CD4-positive, alpha-beta memory T cell (primary cell): ENCODE measurements around the gene B4GALT1. TPM values are rescaled to one million over a fixed set of nuclear protein-coding genes. Genes with fewer than 3 reads are reported as not detected.

Source experiments
- CTCF ChIA-PET: fragments of 350-600 bp; sonication (Branson Sonifier 250); formaldehyde crosslinking; loops from one replicate; lab custom pipeline; 2021; ENCODE audit warnings: inconsistent platforms; ENCODE audit not compliant: partially characterized antibody; lab: Charles Lee
- POLR2A ChIA-PET: fragments of 350-600 bp; sonication (Branson Sonifier 250); formaldehyde crosslinking; loops from one replicate; lab custom pipeline; 2021; ENCODE audit not compliant: partially characterized antibody; lab: Charles Lee
- DNase-seq, 5 donors: peaks; one replicate each; pipeline versions ENCODE4 v3.0.0 to v3.0.0-alpha.2; 2020 to 2022; ENCODE audit warnings: mixed read lengths in 1 of 5
- H3K27ac ChIP-seq: one replicate; pipeline ENCODE4 v1.7.0; 2013; ENCODE audit warnings: low read depth, low read length
- H3K27me3 ChIP-seq: 2 replicates; pipeline ENCODE4 v1.7.0; 2013; ENCODE audit warnings: mild to moderate bottlenecking, low read length, moderate library complexity; ENCODE audit not compliant: insufficient read depth
- H3K36me3 ChIP-seq: 2 replicates; pipeline ENCODE4 v1.7.0; 2013; ENCODE audit warnings: mild to moderate bottlenecking, low read length, moderate library complexity; ENCODE audit not compliant: insufficient read depth
- H3K4me1 ChIP-seq: 2 replicates; pipeline ENCODE4 v1.7.0; 2013; ENCODE audit warnings: mild to moderate bottlenecking, low read length, moderate library complexity; ENCODE audit not compliant: insufficient read depth
- H3K4me3 ChIP-seq, 2 donors: one replicate each; pipeline ENCODE4 v1.7.0; 2013; ENCODE audit warnings: low read length in 2 of 2, mild to moderate bottlenecking in 1 of 2
- H3K9me3 ChIP-seq, 2 donors: one replicate each; pipeline ENCODE4 v1.7.0; 2013; ENCODE audit warnings: low read length in 2 of 2, control low read depth in 1 of 2; ENCODE audit not compliant: control insufficient read depth in 1 of 2
- H3K27ac Mint-ChIP-seq, 7 donors: one replicate each; pipeline ENCODE4 v1.8.0; 2020 to 2021; ENCODE audit warnings: mixed read lengths in 7 of 7, mild to moderate bottlenecking in 6 of 7, inconsistent platforms in 3 of 7, moderate library complexity in 3 of 7
- H3K27me3 Mint-ChIP-seq, 2 donors: one replicate each; pipeline ENCODE4 v1.8.0; 2020 to 2021; ENCODE audit warnings: mixed read lengths in 2 of 2
- H3K36me3 Mint-ChIP-seq, 2 donors: one replicate each; pipeline ENCODE4 v1.8.0; 2020 to 2021; ENCODE audit warnings: mixed read lengths in 2 of 2, inconsistent platforms in 1 of 2, mild to moderate bottlenecking in 1 of 2
- H3K4me1 Mint-ChIP-seq, 4 donors: one replicate each; pipeline ENCODE4 v1.8.0; 2020 to 2021; ENCODE audit warnings: mixed read lengths in 4 of 4, mild to moderate bottlenecking in 1 of 4
- H3K4me3 Mint-ChIP-seq, 8 donors: one replicate each; pipeline ENCODE4 v1.8.0; 2020 to 2021; ENCODE audit warnings: mixed read lengths in 8 of 8, mild to moderate bottlenecking in 7 of 8, moderate library complexity in 6 of 8, inconsistent platforms in 3 of 8
- H3K9me3 Mint-ChIP-seq, 8 donors: one replicate each; pipeline ENCODE4 v1.8.0; 2020 to 2021; ENCODE audit warnings: mixed read lengths in 8 of 8, mild to moderate bottlenecking in 5 of 8, inconsistent platforms in 3 of 8, moderate library complexity in 1 of 8
- intact Hi-C: fragments of 100-400 bp; cut with micrococcal nuclease; formaldehyde crosslinking; loops from one replicate; pipeline ENCODE4 v1.15.1; 2023
- polyA plus RNA-seq, 2 donors: library from polyadenylated mRNA; unstranded; fragments of 300-500 nt; fragmentation: Illumina TruSeq; gene quantifications; one replicate each; pipeline ENCODE4 v1.2.3, GENCODE V29; 2021
- total RNA-seq, 2 experiments: library from RNA; stranded (reverse); gene quantifications; one replicate each; pipeline ENCODE4 v1.2.3, GENCODE V29; 2021

B4GALT1 gene
- total and polyA plus RNA-seq, 4 experiments from 2014 or later = 16.6 to 56.0 (median 43.1) TPM

DNA sequence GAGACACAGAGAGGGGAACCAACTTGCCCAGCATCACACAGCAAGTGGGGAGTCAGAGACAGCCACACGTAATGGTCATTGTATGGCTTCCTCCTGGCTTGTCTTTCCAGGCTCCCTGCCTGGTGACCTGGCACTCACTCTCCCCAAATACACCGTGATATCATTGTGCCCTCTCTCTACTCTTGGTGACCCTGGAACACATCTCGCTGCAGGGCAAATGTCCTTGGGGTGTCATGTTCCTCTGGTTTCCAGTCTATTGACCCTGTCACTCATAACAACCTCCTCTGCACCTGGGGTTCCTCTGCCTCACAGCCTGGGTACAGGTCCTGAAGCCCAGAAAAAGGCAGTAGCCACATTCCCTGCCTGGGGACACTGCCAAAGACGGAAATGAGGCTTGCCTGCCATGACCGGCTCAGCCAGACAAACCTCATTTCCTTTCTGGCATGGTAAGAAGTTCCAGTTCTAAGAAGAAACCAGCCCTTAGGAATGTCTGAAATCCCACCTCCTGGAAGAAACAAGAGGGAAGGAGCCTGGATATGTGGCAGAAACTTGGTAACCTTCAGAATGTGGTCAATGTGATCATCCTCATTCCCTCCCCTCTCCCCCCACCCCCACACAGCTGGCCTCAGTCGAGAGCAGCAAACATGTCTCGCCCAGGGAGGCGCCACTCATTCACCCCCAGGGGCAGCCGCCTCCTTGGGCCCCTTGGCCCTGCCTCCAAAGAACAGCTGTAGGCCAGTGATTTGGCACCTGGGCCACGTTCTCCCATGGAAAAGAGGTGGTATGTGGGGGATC lies 60.1 kb downstream of the B4GALT1 start:
- Histone ChIP-seq H3K27me3 (no peaks in the 10 kb centered on the region), H3K9me3 (no peaks in the 10 kb centered on the region), H3K27ac (no peak overlapping the region), H3K4me3 (no peak overlapping the region), H3K36me3 (peaks cover 6% of the 10 kb centered on the region), H3K4me1 (no peaks in the 10 kb centered on the region)
- H3K9me3 Mint-ChIP-seq = no peaks in the 10 kb centered on the region
- intact Hi-C loops = no loop called here
- no peaks in the 10 kb centered on the region for H3K27me3 Mint-ChIP-seq
- ChIA-PET CTCF (interaction anchor here (1.3 kb wide), 2 partner anchors 51 to 64 kb away, joined by 3 to 7 read pairs; no protein-coding TSS in a partner anchor), POLR2A (no interaction called here)
- no peak overlapping the region for H3K4me3 Mint-ChIP-seq
- peaks cover 11 to 17% of the 10 kb centered on the region in 2 donors for H3K36me3 Mint-ChIP-seq
- no peak for DNase-seq
- peaks cover 0 to 8% (median 4%) of the 10 kb centered on the region in 4 donors for H3K4me1 Mint-ChIP-seq
- peak overlapping the region in 6 of 7 donors; percentile 15 to 82 (median 47) for H3K27ac Mint-ChIP-seq

DNA sequence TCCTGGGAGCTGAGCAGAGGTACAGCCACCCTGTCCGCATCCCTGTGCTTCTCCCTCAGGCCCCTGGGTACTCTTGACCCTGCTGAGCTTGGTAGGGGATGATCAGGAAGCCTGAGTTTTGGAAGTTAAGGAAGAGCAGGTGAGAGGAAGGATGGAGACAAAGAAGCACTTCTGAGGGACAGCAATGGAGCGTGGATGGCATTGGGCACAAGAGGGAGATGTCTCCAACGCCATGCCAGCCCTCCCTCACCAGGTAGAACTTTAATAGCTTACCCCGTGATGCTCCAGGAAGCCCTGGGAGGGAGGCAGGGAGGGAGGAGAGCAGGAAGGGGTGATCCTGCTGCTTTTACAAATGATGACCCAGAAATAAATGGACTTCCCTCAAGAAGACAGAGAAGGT lies 60.8 kb downstream of the B4GALT1 start:
- H3K27me3 Mint-ChIP-seq = no peaks in the 10 kb centered on the region
- Histone ChIP-seq H3K4me3 (no peak overlapping the region), H3K27ac (no peak overlapping the region), H3K27me3 (no peaks in the 10 kb centered on the region), H3K36me3 (no peaks in the 10 kb centered on the region), H3K9me3 (no peaks in the 10 kb centered on the region), H3K4me1 (no peaks in the 10 kb centered on the region)
- ChIA-PET POLR2A (interaction anchor here (1.1 kb wide), 1 partner anchor 29 kb away, joined by 3 read pairs; the partner anchor contains the start of gene SMU1), CTCF (interaction anchor here (1.3 kb wide), 2 partner anchors 52 to 65 kb away, joined by 3 to 7 read pairs; no protein-coding TSS in a partner anchor)
- H3K9me3 Mint-ChIP-seq = no peaks in the 10 kb centered on the region
- peaks cover 6 to 13% of the 10 kb centered on the region in 2 donors for H3K36me3 Mint-ChIP-seq
- H3K4me1 Mint-ChIP-seq = peaks cover 0 to 8% (median 4%) of the 10 kb centered on the region in 4 donors
- H3K4me3 Mint-ChIP-seq = no peak overlapping the region
- DNase-seq = no peak
- H3K27ac Mint-ChIP-seq = peak overlapping the region in 6 of 7 donors; percentile 15 to 82 (median 60)
- intact Hi-C loops = no loop called here

DNA sequence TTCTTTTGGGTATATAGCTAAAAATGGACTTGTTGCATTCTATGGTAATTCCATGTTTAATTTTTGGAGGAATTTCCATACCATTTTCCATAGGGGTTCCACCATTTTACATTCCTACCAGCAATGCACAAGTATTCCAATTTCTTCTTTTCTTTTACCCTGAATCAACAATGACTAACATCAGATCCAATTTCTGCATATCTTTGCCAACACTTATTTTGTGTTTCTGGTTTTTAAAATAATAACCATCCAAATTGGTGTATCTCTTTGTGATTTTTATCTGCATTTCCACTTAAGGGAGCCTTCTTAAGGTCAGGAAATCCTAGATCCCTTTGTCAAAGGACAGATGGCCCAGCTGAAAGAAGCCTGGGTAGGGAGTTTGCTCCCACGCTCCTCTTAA lies 61.2 kb downstream of the B4GALT1 start:
- ChIA-PET CTCF (interaction anchor here (1.3 kb wide), 2 partner anchors 52 to 65 kb away, joined by 3 to 7 read pairs; no protein-coding TSS in a partner anchor), POLR2A (interaction anchor here (1.1 kb wide), 1 partner anchor 29 kb away, joined by 3 read pairs; the partner anchor contains the start of gene SMU1)
- Histone ChIP-seq H3K9me3 (no peaks in the 10 kb centered on the region), H3K36me3 (no peaks in the 10 kb centered on the region), H3K4me1 (no peaks in the 10 kb centered on the region), H3K4me3 (no peak overlapping the region), H3K27ac (no peak overlapping the region), H3K27me3 (no peaks in the 10 kb centered on the region)
- no peak for DNase-seq
- peaks cover 0 to 8% (median 4%) of the 10 kb centered on the region in 4 donors for H3K4me1 Mint-ChIP-seq
- no peaks in the 10 kb centered on the region for H3K9me3 Mint-ChIP-seq
- intact Hi-C loops = no loop called here
- H3K27me3 Mint-ChIP-seq = no peaks in the 10 kb centered on the region
- peaks cover 2 to 13% of the 10 kb centered on the region in 2 donors for H3K36me3 Mint-ChIP-seq
- no peak overlapping the region for H3K4me3 Mint-ChIP-seq
- peak overlapping the region in 2 of 7 donors; percentile 32 to 53 for H3K27ac Mint-ChIP-seq

DNA sequence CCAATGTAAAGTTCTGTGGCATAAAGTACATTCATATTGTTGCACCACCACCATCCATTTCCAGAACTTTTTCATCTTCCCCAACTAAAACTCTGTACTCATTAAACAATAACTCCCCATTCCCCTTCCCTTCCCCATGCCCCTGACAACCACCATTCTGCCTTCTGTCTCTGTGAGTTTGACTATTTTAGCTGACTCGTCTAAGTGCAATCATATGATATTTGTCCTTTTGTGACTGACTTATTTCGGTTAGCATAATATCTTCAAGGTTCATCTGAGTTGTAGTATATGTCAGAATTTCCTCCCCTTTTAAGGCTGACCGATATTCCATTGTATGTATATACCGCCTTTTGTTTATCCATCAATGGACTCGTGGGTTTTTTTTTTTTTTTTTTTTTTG lies 61.6 kb downstream of the B4GALT1 start:
- POLR2A ChIA-PET = interaction anchor here (1.1 kb wide), 1 partner anchor 28 kb away, joined by 3 read pairs; the partner anchor contains the start of gene SMU1

DNA sequence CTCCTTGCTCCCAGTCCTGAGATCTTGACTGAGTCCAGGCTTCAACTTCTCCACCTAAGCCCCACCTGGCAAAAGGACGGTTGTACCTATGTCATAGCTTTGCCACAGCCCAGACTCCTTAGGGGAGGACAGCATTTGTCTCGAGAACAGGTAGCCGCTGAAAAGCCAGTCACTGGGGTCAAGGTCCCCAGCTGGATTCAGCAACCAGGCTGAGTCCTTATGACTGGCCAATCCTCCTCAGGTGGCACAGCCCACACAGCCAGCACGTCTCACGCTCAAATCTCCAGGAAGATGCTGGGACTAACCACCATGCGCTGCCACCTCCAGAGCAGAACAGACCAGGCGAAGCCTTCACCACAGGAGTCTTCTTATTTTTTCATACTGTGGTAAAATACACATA lies 62.7 kb downstream of the B4GALT1 start:
- no peak overlapping the region for H3K4me3 Mint-ChIP-seq
- DNase-seq = no peak
- POLR2A ChIA-PET = no interaction called here

More for the DNA sequence above, 61.6 kb downstream of the B4GALT1 start:
- Histone ChIP-seq H3K4me3 (no peak overlapping the region), H3K27me3 (no peaks in the 10 kb centered on the region), H3K9me3 (no peaks in the 10 kb centered on the region), H3K4me1 (no peaks in the 10 kb centered on the region), H3K36me3 (no peaks in the 10 kb centered on the region), H3K27ac (no peak overlapping the region)
- intact Hi-C loops = no loop called here
- no peaks in the 10 kb centered on the region for H3K27me3 Mint-ChIP-seq
- peaks cover 0 to 8% (median 4%) of the 10 kb centered on the region in 4 donors for H3K4me1 Mint-ChIP-seq
- CTCF ChIA-PET = interaction anchor here (1.3 kb wide), 2 partner anchors 53 to 65 kb away, joined by 3 to 7 read pairs; no protein-coding TSS in a partner anchor
- H3K9me3 Mint-ChIP-seq = no peaks in the 10 kb centered on the region
- no peak overlapping the region for H3K4me3 Mint-ChIP-seq
- peaks cover 0 to 8% of the 10 kb centered on the region in 2 donors for H3K36me3 Mint-ChIP-seq
- H3K27ac Mint-ChIP-seq = peak overlapping the region in 2 of 7 donors; percentile 43 to 48
- DNase-seq = no peak

DNA sequence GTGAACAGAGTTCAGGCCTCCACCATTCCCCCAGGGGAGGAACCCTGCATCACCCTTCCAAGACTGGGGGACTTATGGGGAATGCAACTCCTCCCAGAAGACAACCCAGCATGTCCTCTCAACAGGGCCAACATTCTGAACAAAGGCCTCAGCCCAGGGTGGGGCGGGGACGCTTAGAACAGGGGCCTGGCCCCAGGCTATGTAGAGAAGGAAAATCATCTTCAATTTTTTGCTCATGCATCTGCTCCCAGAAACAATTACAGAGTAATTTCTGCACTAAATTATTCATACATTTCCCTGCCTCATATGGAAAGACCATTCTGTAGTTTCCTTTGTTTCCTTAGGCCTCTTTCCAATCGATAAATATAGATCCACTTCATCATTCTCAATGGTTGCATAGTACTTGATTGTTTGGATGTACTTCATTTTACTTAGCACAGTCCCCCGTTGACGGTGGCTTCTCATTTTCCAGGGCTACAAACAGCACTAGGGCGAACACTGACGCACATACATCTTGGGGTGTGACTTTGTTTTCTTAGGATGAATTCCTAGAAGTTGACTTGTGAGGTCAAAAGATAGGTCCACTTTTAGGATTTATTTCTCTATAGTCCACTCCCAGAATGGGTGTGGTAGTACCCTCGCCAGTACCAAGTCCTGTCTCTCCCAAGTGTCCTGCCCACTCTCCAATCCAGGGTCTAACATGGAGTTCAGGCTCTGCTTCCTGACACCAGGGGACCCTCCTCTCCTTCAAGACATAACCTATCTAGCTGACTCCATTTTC lies 63.4 kb downstream of the B4GALT1 start:
- no peaks in the 10 kb centered on the region for H3K4me1 ChIP-seq
- H3K27ac ChIP-seq = no peak overlapping the region
- H3K9me3 ChIP-seq = no peaks in the 10 kb centered on the region
- no peaks in the 10 kb centered on the region for H3K36me3 Mint-ChIP-seq
- H3K27me3 Mint-ChIP-seq = no peaks in the 10 kb centered on the region
- H3K27ac Mint-ChIP-seq = peak overlapping the region in 6 of 7 donors; percentile 0 to 48 (median 22)
- no peaks in the 10 kb centered on the region for H3K36me3 ChIP-seq
- ChIA-PET CTCF (interaction anchor here (1.1 to 2.8 kb wide), 3 partner anchors 67 to 122 kb away, joined by 5 to 18 read pairs (median 6); no protein-coding TSS in a partner anchor), POLR2A (interaction anchor here (1.3 kb wide), 1 partner anchor 56 kb away, joined by 3 read pairs; no protein-coding TSS in a partner anchor)
- no peaks in the 10 kb centered on the region for H3K27me3 ChIP-seq
- intact Hi-C loops = no loop called here
- no peaks in the 10 kb centered on the region for H3K9me3 Mint-ChIP-seq
- no peak overlapping the region for H3K4me3 Mint-ChIP-seq
- peaks cover 0 to 4% (median 2%) of the 10 kb centered on the region in 4 donors for H3K4me1 Mint-ChIP-seq
- no peak for DNase-seq
- H3K4me3 ChIP-seq = no peak overlapping the region

More for the DNA sequence above, 62.7 kb downstream of the B4GALT1 start:
- no peak overlapping the region for H3K27ac ChIP-seq
- H3K27me3 Mint-ChIP-seq = no peaks in the 10 kb centered on the region
- no peak overlapping the region for H3K4me3 ChIP-seq
- H3K9me3 ChIP-seq = no peaks in the 10 kb centered on the region
- H3K4me1 Mint-ChIP-seq = peaks cover 0 to 8% (median 3%) of the 10 kb centered on the region in 4 donors
- peak overlapping the region in 6 of 7 donors; percentile 0 to 64 (median 32) for H3K27ac Mint-ChIP-seq
- H3K36me3 ChIP-seq = no peaks in the 10 kb centered on the region
- intact Hi-C loops = no loop called here
- H3K36me3 Mint-ChIP-seq = no peaks in the 10 kb centered on the region
- no peaks in the 10 kb centered on the region for H3K4me1 ChIP-seq
- no peaks in the 10 kb centered on the region for H3K27me3 ChIP-seq
- CTCF ChIA-PET = interaction anchor here (1.1 to 2.8 kb wide), 2 partner anchors 67 to 121 kb away, joined by 6 to 18 read pairs; no protein-coding TSS in a partner anchor
- no peaks in the 10 kb centered on the region for H3K9me3 Mint-ChIP-seq
